Activated CD4-positive, alpha-beta T cell treated with anti-CD3 and anti-CD28 coated beads, Interleukin-2, amount 10 ng/mL, durations not matched to agents 24 days and 14 days (primary cell): Measurements from ENCODE around the gene ABCE1. TPM values are rescaled to one million over a fixed set of nuclear protein-coding genes. Genes with fewer than 3 reads are reported as not detected.
A peak's percentile ranks its signal among the peaks of the same experiment; 100 is the strongest.
"Not testable (repeated sequence)": the region's sequence is repeated elsewhere in the genome, so short reads cannot be mapped to it uniquely, and the experiment has no call there.

Experiments used
- DNase-seq: peaks from one replicate; pipeline ENCODE4 v3.0.0; 2022
- H3K27ac Mint-ChIP-seq: one replicate; pipeline ENCODE4 v1.8.0; 2022; ENCODE audit warnings: mild to moderate bottlenecking, mixed read lengths
- H3K27me3 Mint-ChIP-seq: one replicate; pipeline ENCODE4 v1.8.0; 2022; ENCODE audit warnings: mixed read lengths
- H3K36me3 Mint-ChIP-seq: one replicate; pipeline ENCODE4 v1.8.0; 2022; ENCODE audit warnings: low read depth, mild to moderate bottlenecking, mixed read lengths
- H3K4me1 Mint-ChIP-seq: one replicate; pipeline ENCODE4 v1.8.0; 2021; ENCODE audit warnings: mixed read lengths
- H3K4me3 Mint-ChIP-seq: one replicate; pipeline ENCODE4 v1.8.0; 2022; ENCODE audit warnings: mild to moderate bottlenecking, moderate library complexity, mixed read lengths
- H3K9me3 Mint-ChIP-seq: one replicate; pipeline ENCODE4 v1.8.0; 2021; ENCODE audit warnings: mixed read lengths
- intact Hi-C: fragments of 100-400 bp; cut with micrococcal nuclease; formaldehyde crosslinking; loops from one replicate; pipeline ENCODE4 v1.15.1; 2023
- total RNA-seq: library from RNA; stranded (reverse); gene quantifications from 2 replicates; pipeline ENCODE4 v1.2.3, GENCODE V29; 2022

The ABCE1 gene
- total RNA-seq, 1 donor from 2014 or later: 191 TPM

DNA sequence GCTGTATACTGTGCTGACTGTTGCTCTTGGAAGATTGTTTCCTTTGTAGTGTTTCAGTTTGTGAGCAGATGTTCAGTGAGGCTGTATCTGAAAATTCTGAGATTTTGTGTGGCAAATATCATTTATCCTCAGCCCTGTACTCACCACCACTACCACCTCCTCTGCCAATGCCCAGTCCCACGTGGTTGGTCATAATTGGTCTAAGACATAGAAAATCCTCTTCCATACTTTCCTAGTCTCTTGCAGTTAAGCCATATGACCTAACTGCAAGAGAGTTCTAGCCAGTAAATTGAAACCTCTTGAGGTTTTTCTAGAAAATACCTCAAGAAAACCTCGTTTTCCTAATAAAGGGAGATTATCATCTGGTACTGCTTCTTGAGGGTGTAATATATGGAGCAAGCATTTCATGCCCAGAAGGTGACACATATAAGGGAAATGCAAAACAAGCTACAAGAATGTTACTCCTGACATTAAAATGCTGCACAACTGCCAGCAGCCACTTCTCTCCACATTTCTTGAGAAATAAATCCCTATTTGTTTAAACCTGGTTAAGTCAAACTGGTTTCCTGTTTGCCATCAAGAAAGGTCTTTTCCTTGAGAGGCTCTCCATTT lies 32.8 kb downstream of the ABCE1 start:
- H3K9me3 Mint-ChIP-seq: no peaks in the 10 kb centered on the region
- intact Hi-C loops: loop anchor here (2.0 kb wide), 1 partner anchor 48 kb away; no protein-coding TSS in a partner anchor
- peak; percentile 70 for DNase-seq
- H3K4me1 Mint-ChIP-seq: peaks cover 68% of the 10 kb centered on the region
- H3K27me3 Mint-ChIP-seq: no peaks in the 10 kb centered on the region
- H3K36me3 Mint-ChIP-seq: peaks cover 75% of the 10 kb centered on the region
- peak overlapping the region; percentile 43 for H3K4me3 Mint-ChIP-seq
- peak overlapping the region; percentile 83 for H3K27ac Mint-ChIP-seq

DNA sequence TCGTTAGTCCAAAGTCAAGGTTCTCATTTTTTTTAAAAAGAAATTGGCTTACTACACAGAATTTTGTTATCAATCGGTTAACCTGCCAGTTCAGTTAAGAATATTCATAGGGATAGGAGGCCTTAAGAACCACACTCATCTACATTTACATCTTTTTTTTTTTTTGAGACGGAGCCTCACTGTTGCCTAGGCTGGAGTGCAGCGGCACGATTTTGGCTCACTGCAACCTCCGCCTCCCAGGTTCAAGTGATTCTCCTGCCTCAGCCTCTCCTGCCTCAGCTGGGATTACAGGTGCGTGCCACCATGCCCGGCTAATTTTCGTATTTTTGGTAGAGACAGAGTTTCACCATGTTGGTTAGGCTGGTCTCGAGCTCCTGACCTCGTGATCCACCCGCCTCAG lies 33.7 kb downstream of the ABCE1 start:
- peak overlapping the region; percentile 20 for H3K27ac Mint-ChIP-seq

DNA sequence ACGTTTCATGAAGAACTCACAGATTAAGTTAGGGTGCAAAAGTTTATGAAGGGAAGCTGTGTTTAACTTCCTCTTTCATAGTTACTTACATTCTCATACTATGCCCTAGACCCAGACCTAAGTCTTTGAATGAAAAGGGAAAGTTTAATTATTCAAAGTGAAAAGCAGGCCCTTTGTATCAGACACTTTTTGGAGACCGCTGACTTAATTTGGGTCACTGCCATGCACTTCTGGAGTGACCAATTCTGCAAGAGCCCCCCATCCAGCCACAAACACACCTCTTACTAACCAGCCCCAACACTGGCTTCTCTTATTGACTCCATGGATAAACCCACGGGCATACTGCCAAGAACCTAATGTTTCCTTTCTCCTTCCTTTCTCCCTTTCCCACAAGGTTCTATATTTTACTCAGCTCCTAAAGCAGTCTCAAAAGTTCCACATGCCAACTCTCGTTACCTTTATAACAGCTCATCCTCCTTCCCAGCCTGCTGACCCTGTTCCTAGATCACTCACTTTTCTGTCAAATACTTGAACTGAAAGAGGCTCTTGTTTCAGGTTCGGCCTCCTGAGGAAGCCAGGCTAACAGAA lies 34.5 kb downstream of the ABCE1 start:
- intact Hi-C loops: no loop called here
- Mint-ChIP-seq H3K4me3 (peak overlapping the region; percentile 56), H3K36me3 (peaks cover 72% of the 10 kb centered on the region), H3K9me3 (no peaks in the 10 kb centered on the region), H3K27ac (peak overlapping the region; percentile 70), H3K4me1 (peaks cover 61% of the 10 kb centered on the region), H3K27me3 (no peaks in the 10 kb centered on the region)
- peak; percentile 56 for DNase-seq

More for the DNA sequence above, 33.7 kb downstream of the ABCE1 start:
- Mint-ChIP-seq H3K4me1 (peaks cover 62% of the 10 kb centered on the region), H3K36me3 (peaks cover 70% of the 10 kb centered on the region), H3K27me3 (no peaks in the 10 kb centered on the region), H3K4me3 (no peak overlapping the region), H3K9me3 (no peaks in the 10 kb centered on the region)
- no peak for DNase-seq
- intact Hi-C loops: loop anchor here (2.0 kb wide), 1 partner anchor 47 kb away; no protein-coding TSS in a partner anchor

DNA sequence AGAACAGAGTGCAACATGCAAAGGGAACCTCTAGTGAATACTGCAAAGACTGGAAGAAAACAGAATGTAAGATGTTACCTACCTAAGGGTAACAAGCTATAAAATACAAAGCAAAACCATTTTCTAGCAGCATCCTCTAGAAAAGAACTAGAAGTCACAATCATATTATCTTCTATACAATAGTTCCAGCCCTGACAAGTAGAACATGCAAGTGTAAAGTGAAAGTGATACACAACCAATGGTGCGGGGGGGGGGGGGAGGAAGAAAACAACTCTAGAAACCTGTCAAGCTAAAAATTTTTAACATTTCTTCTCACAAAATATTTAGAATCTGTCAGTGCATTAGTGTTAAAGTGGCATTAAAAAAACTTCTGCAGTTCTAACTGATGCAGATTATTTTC lies 38.1 kb downstream of the ABCE1 start:
- H3K9me3 Mint-ChIP-seq, H3K27me3 Mint-ChIP-seq, DNase-seq, intact Hi-C loops: not testable (repeated sequence)
- Mint-ChIP-seq H3K36me3 (peaks cover 69% of the 10 kb centered on the region), H3K4me1 (peaks cover 45% of the 10 kb centered on the region), H3K4me3 (peak overlapping the region; percentile 66), H3K27ac (peak overlapping the region; percentile 67)

DNA sequence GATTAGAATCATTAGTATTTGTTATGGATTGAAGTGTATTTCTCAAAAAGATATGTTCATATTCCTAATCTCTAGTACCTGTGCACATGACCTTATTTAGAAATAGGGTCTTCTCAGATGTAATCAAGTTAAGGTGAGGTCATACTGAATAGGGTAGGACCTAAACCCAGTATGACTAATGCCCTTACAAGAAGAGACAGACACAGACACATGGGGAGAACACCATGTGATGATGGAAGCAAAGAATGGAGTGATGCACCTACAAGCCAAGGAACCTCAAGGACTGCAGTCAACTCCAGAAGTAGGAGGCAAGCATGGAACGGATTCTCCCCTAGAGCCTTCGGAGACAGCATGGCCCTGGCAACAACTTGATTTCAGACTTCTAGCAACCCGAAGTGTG lies 50.9 kb downstream of the ABCE1 start:
- no peak overlapping the region for H3K27ac Mint-ChIP-seq
- H3K4me1 Mint-ChIP-seq: peaks cover 12% of the 10 kb centered on the region
- H3K4me3 Mint-ChIP-seq: no peak overlapping the region
- no peaks in the 10 kb centered on the region for H3K27me3 Mint-ChIP-seq
- DNase-seq: no peak
- no peaks in the 10 kb centered on the region for H3K9me3 Mint-ChIP-seq
- intact Hi-C loops: no loop called here
- H3K36me3 Mint-ChIP-seq: peaks cover 74% of the 10 kb centered on the region

- peaks cover 71% of the 10 kb centered on the region for H3K36me3 Mint-ChIP-seq
- H3K4me3 Mint-ChIP-seq: no peak overlapping the region
- no peak overlapping the region for H3K27ac Mint-ChIP-seq
- peaks cover 20% of the 10 kb centered on the region for H3K4me1 Mint-ChIP-seq
- H3K9me3 Mint-ChIP-seq: no peaks in the 10 kb centered on the region
- no peak for DNase-seq
- intact Hi-C loops: no loop called here
- H3K27me3 Mint-ChIP-seq: no peaks in the 10 kb centered on the region
Observed at GRCh38 chr4:145153181-145153903, 55.2 kb downstream of the ABCE1 start.

- no peak for DNase-seq
- Mint-ChIP-seq H3K9me3 (no peaks in the 10 kb centered on the region), H3K27me3 (no peaks in the 10 kb centered on the region), H3K36me3 (peaks cover 73% of the 10 kb centered on the region), H3K4me3 (no peak overlapping the region), H3K4me1 (peaks cover 23% of the 10 kb centered on the region), H3K27ac (peak overlapping the region; percentile 70)
- intact Hi-C loops: no loop called here
Observed at GRCh38 chr4:145153904-145154298, 55.8 kb downstream of the ABCE1 start.

DNA sequence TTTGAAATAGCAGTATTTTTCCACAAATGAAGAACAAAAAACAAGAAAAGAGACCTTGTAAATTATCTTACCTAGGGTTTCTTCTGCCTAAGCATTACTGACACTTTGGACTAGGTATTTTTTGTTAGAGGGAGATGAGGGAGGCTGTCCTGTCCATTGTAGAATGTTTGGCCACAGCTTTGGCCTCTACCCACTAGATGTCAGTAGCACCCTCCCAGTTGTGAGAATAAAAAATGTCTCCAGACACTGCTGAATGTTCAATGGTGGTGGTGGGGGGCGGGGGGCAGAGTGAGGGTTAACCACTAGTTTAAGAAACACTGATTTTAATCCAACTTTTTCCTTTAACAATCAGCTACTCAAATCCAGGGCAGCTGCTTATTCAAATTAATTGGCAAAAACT lies 56.5 kb downstream of the ABCE1 start:
- no peak overlapping the region for H3K4me3 Mint-ChIP-seq
- H3K27ac Mint-ChIP-seq: no peak overlapping the region
- H3K27me3 Mint-ChIP-seq: no peaks in the 10 kb centered on the region
- H3K9me3 Mint-ChIP-seq: no peaks in the 10 kb centered on the region
- intact Hi-C loops: no loop called here
- peaks cover 72% of the 10 kb centered on the region for H3K36me3 Mint-ChIP-seq
- H3K4me1 Mint-ChIP-seq: peaks cover 26% of the 10 kb centered on the region
- no peak for DNase-seq

DNA sequence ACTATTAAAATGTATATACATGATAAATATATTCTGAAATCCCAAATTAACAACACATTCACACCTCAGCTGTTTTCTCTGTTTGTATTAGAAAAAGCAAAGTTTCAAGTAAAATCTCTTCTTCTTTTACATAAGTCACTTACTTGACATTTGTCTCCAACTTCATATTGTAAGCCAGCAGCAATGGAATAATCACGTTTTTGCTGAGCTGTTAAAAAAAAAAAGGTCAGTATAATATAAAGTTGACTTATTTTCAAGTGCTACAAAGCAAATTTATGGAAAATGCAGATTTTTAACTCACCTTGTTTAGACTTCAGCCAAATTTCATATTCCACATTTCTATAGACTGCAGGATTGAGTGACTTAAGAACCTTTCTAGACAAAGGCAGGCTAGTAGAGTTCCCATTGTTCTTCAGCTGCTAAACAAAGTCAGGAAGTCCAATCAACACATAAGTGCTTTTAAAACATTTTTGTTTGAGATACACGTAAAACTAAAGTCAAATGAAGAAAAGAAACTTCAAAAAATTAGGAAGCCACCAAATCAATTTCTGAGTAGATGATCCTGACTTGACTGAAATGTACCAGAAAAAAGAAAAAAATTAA lies 57.3 kb downstream of the ABCE1 start:
- Mint-ChIP-seq H3K36me3 (peaks cover 67% of the 10 kb centered on the region), H3K4me3 (no peak overlapping the region), H3K27ac (no peak overlapping the region), H3K27me3 (no peaks in the 10 kb centered on the region), H3K9me3 (no peaks in the 10 kb centered on the region), H3K4me1 (peaks cover 26% of the 10 kb centered on the region)
- intact Hi-C loops: no loop called here
- no peak for DNase-seq

- no peak overlapping the region for H3K27ac Mint-ChIP-seq
- intact Hi-C loops: no loop called here
- H3K27me3 Mint-ChIP-seq: no peaks in the 10 kb centered on the region
- H3K4me3 Mint-ChIP-seq: no peak overlapping the region
- H3K36me3 Mint-ChIP-seq: peaks cover 74% of the 10 kb centered on the region
- peaks cover 23% of the 10 kb centered on the region for H3K4me1 Mint-ChIP-seq
- H3K9me3 Mint-ChIP-seq: no peaks in the 10 kb centered on the region
- no peak for DNase-seq
Observed at GRCh38 chr4:145156986-145157385, 58.9 kb downstream of the ABCE1 start.

GRCh38 chr4:145161549-145161948 lies 63.4 kb downstream of the ABCE1 start:
- intact Hi-C loops: loop anchor here (2.0 kb wide), 1 partner anchor 17 kb away; no protein-coding TSS in a partner anchor
- Mint-ChIP-seq H3K27me3 (no peaks in the 10 kb centered on the region), H3K9me3 (no peaks in the 10 kb centered on the region), H3K4me1 (peaks cover 11% of the 10 kb centered on the region), H3K27ac (peak overlapping the region; percentile 34), H3K36me3 (peaks cover 53% of the 10 kb centered on the region), H3K4me3 (no peak overlapping the region)
- DNase-seq: no peak

- Mint-ChIP-seq H3K27me3 (no peaks in the 10 kb centered on the region), H3K9me3 (no peaks in the 10 kb centered on the region), H3K4me1 (peaks cover 27% of the 10 kb centered on the region), H3K36me3 (peaks cover 52% of the 10 kb centered on the region), H3K27ac (no peak overlapping the region), H3K4me3 (no peak overlapping the region)
- intact Hi-C loops: no loop called here
- no peak for DNase-seq
Observed at GRCh38 chr4:145167887-145168286, 69.8 kb downstream of the ABCE1 start.

- Mint-ChIP-seq H3K36me3 (peaks cover 56% of the 10 kb centered on the region), H3K4me1 (peaks cover 29% of the 10 kb centered on the region), H3K27ac (no peak overlapping the region), H3K27me3 (no peaks in the 10 kb centered on the region), H3K9me3 (no peaks in the 10 kb centered on the region), H3K4me3 (no peak overlapping the region)
- intact Hi-C loops: no loop called here
- DNase-seq: no peak
Observed at GRCh38 chr4:145168581-145169187, 70.6 kb downstream of the ABCE1 start.
